GDM1 (cell line): ENCODE data around the gene RNF186.
"Not testable (repeated sequence)": the region's sequence is repeated elsewhere in the genome, so short reads cannot be mapped to it uniquely, and the experiment has no call there.

Experiments
- DNase-seq: peaks from one replicate; lab custom pipeline; 2025; lab: John Stamatoyannopoulos, UW

Gene RNF186

DNA sequence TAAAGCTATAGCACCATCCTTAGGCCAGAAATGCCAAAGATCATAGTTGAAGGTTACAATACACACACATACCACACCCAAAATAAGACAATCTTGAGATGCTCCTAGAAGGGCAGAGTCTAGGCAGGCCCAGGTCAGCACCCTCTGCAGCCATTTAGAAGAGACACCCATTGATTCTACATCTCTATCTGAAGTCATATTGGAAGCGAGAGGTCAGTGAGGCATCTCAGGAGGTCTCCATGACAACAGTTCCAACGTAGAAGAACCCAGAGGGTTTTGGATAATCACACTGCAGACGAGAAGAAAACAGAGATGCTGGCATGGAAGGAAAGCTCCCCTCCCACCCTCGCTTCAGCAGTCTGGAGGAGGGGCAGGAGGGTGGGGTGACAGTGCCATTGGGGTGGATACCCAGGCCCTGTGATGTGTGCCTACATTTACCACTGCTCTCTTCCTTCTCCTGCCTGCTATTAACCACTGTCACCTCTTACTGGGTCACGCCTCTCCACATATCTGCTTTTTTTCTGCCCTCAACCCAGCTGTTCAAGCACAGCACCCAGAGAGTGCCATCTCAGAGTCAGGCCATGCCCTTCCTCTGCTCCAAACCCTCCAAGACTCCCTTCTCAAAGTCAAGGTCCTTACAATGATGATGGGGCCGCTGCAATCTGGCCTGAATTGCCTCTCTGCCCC, 21.6 kb downstream of the RNF186 start:
- DNase-seq, result no peak

DNA sequence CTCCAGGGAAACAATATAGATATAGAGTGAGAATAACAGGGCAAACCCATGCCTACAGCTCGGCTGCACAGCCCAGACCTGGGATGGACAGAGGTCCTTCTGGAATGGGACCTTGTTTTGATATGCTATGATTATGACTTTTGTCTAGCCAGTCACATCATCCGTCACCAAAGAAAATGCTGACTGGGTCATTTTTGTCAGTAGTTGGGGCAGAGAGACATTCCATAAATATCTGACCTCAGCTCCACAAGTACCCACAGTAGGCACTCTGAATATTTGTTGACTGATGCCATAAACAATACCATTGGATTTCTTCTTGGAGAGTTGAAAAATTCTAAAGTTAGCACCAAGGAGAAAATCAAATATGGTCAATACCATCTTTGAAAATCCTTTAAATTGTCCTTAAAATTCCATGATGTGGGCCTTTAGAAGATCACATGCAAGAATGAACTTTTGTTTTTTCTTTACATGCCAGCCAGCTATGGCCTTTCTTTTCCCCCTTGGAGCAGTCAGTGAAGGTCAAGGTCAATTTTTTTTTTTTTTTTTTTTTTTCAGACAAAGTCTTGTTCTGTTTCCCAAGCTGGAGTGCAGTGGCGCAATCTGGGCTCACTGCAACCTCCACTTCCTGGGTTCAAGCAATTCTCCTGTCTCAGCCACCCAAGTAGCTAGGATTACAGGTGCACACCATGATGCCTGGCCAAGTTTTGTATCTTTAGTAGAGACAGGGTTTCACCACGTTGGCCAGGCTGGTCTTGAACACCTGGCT, 22.7 kb downstream of the RNF186 start:
- no peak for DNase-seq

DNA sequence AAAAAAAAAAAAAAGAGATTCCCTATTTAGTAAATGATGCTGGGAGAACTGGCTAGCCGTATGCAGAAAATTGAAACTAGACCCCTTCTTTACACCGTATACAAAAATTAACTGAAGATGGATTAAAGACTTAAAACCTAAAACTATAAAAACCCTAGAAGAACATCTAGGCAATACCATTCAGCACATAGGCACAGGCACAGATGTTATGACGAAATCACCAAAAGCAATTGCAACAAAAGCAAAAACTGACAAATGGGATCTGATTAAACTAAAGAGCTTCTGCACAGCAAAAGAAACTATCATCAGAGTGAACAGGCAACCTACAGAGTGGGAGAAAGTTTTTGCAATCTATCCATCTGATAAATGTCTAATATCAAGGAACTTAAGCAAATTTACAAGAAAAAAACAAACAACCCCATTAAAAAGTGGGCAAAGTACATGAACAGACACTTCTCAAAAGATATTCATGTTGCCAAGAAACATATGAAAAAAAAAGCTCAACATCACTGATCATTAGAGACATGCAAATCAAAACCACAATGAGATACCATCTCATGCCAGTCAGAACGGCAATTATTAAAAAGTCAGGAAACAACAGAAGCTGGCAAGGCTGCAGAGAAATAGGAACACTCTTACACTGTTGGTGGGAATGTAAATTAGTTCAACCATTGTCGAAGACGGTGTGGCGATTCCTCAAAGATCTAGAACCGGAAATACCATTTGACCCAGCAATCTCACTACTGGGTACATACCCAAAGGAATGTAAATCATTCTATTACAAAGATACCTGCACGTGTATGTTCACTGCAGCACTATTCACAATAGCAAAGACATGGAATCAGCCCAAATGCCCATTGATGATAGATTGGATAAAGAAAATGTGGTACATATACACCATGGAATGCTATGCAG, 24.8 kb downstream of the RNF186 start:
- DNase-seq, result not testable (repeated sequence)

GRCh38 chr1:19786988-19787423, 28.1 kb downstream of the RNF186 start:
- DNase-seq, result no peak

GRCh38 chr1:19785660-19786059, 29.4 kb downstream of the RNF186 start:
- DNase-seq, result no peak

GRCh38 chr1:19780267-19780877, 34.7 kb downstream of the RNF186 start:
- DNase-seq, result no peak

GRCh38 chr1:19776933-19777332, 38.1 kb downstream of the RNF186 start:
- no peak for DNase-seq

DNA sequence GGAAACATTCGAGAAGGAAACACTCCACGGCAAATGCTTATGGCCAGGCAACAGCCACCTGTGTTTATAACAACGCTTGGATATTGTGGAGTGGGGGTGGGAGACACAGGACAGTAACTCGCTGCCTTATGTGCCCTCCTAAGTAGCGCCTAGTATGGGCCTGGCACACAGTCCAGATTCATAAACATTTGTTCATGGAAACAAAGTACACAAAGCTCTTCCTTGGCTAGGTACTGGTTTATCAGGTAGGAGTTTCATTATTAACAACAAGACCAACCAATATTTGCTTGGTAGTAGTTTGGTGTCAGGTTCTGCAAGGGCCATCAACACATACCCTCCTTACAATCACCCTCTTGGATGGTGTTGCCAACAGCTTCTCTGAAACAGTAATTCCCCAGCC, 38.8 kb downstream of the RNF186 start:
- no peak for DNase-seq

DNA sequence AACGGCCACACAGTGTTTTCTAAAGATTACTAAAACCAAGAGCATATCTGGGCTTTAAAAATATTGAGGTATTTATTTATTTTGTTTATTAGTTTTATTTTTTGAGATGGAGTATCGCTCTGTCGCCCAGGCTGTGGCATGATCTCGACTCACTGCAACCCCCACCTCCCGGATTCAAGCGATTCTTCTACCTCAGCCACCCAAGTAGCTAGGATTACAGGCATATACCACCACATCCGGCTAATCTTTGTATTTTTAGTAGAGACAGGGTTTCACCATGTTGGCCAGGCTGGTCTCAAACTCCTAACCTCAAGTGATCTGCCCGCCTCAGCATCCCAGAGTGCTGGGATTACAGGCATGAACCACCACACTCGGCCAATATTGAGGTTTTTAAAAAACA, 39.3 kb downstream of the RNF186 start:
- DNase-seq, result no peak

GRCh38 chr1:19775317-19775716, 39.8 kb downstream of the RNF186 start:
- DNase-seq, result no peak

GRCh38 chr1:19774180-19774785, 40.8 kb downstream of the RNF186 start:
- no peak for DNase-seq

DNA sequence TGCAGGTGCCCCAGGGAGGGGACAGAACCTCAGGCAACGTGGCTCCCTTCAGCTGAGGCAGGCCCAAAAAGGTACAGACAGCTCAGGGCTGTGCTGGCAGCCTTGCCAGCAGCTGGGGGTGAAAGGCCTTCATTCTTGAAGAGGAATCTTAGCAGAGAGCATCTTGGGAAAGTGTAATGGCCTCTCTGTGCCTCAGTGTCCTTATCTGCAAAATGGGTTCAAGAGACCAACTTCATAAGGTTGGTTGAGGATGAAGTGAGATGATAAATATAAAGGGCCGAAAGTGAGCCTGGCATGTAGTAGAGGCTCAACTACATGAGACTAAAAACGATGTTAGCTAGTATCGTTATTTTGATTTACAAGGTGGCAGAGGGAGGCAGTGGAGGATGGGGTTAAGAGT, 41.6 kb downstream of the RNF186 start:
- DNase-seq, result no peak

GRCh38 chr1:19772053-19772452, 43.0 kb downstream of the RNF186 start:
- no peak for DNase-seq

DNA sequence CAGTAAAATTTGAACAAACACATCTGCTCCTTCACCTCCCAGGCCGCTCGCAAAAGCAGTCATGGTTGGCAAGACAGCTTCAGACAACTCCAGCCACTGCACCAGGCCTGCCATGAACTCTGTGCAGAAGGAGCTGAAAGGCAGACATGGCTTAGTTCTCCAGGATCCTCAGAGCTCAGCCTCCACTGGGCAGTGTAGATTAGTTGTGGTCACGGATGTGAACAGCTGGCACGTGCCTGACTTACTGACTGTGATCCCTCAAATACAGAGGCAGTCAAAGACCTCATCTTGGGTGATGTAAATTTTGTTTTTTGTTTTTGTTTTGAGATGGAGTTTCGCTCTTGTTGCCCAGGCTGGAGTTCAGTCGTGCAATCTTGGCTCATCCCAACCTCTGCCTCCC, 43.7 kb downstream of the RNF186 start:
- no peak for DNase-seq

DNA sequence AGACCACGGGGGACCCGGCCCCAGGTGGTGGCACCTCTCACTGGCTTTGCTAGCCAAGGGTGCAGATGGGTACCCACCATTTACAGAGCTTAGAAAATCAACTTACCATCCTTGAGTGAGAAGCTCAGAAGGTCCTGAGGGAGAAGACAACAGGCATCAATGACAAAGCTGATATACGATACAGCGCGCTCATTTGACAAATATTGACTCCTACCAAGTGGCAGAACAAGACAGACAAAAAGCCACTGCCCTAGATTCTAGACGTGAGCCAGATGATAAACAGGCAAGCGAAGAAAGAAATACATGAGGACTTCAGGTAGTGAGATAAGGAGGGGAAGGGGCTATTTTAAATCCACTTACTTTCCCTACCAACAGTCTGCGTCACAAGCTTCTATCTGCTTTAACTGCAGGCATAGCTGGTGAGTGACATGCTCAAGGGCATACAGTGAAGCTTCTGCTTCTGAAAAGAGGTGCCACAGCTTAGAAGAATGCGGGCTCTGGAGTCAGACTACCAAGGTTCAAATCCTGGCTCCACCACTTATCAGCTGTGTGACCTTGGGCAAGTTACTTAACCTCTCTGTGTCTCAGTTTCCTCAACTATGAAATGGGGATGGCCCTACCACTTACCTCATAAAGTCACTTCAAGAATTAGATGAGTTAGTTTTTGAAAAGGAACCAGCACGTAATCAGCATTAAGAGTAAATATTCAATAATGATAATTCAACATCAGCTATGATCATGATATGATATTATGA, 44.5 kb downstream of the RNF186 start:
- no peak for DNase-seq

DNA sequence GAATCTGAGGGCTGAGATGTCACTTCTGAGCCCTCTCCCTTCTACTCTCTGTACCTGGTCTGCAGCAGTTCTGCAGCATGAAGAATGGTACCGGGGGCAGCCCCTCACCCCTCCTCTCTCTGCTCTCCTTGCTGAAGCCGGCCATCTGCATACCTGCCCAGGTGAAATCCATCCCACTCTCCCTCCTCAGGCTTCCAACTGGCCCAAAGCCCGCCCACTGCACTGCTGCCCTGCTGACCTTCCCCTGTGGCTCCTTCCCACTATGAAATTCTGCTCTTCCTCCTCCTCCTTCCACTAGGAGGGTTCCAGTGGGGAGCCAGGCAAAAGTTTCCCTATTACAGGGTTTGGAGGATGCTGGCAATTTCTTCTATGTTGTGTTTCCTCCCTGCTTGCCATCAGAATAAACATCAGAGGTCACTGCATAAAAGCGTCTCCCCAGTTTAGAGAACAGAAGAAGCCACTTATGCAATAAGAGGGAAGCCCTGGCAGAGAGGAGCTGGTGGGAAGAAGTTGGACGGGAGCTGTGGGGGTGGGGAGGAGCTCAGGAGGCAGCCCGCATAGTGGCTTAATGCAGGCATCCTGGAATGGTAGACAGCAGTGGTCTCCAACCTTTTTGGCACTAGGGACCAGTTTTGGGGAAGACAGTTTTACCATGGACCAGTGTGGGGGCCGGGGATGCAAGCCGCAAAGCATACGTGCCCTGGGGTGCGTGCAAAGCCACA, 45.7 kb downstream of the RNF186 start:
- DNase-seq, result no peak

- DNase-seq, result no peak
These were observed 46.5 kb downstream of the RNF186 start for GRCh38 chr1:19768353-19769210.

DNA sequence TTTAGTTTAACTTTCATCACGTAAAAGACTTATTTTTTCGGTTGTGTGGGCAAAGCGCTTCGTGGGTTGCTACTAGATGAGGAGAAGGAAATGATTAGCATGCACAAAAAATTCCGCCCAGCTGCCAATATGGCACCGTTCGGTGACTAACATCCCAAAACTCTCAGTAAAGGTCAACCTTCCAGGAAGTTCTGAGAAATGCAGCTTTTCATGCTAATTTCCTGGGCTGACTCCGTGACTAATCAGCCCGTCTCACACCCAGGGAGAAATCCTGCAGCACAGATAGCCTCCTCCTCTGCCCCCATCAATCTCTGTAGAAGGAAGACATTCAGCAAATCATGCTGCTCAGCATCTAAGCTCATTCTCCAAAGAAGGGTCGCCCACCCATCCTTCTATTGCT, 49.5 kb downstream of the RNF186 start:
- no peak for DNase-seq

DNA sequence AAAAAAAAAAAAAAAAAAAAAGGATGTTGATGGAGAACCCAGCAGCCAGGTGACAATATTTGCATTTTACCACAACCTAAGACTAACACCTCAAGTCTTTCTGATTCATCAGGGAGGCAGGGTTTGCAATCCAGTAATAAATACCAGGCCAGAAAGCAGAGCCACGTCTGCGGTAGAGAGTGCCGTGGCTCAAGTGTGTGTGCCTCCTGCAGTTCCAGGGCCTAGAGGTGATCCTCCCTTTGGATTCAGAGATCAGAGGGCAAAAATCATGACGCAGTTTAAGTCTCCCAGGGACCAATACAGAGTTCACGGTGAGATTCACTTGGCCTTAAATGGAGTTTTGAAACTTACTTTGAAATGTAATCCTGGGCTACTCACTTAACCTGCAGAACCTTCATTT, 50.2 kb downstream of the RNF186 start:
- DNase-seq, result no peak
